Neutrophil (primary cell): Measurements from ENCODE around the gene STX17.
"Not testable (repeated sequence)": the region's sequence is repeated elsewhere in the genome, so short reads cannot be mapped to it uniquely, and the experiment has no call there.

Source experiments
- H3K27ac ChIP-seq: fragments of 200-600 bp; sonication (generic); 2 replicates; pipeline ENCODE4 v1.5.1; 2016; ENCODE audit warnings: mild to moderate bottlenecking, moderate library complexity
- H3K27me3 ChIP-seq: fragments of 200-600 bp; sonication (generic); 2 replicates; pipeline ENCODE4 v1.6.0; 2016; ENCODE audit warnings: mild to moderate bottlenecking
- H3K36me3 ChIP-seq: fragments of 200-600 bp; sonication (generic); 2 replicates; pipeline ENCODE4 v1.5.1; 2017
- H3K4me1 ChIP-seq, 2 experiments: fragments of 200-600 bp in 1 of 2; sonication (generic) in 1 of 2; 1 replicate in 1 of 2; 2 replicates in 1 of 2; pipeline versions ENCODE4 v1.5.1 to v1.6.1; 2013 to 2016; ENCODE audit warnings: low read depth in 1 of 2, low read length in 1 of 2, mild to moderate bottlenecking in 1 of 2, moderate library complexity in 1 of 2; ENCODE audit not compliant: control insufficient read depth in 1 of 2, insufficient read depth in 1 of 2
- H3K4me3 ChIP-seq, 2 experiments: fragments of 200-600 bp in 1 of 2; sonication (generic) in 1 of 2; 1 replicate in 1 of 2; 2 replicates in 1 of 2; pipeline ENCODE4 v1.5.1; 2013 to 2016; ENCODE audit warnings: low read depth in 1 of 2, low read length in 1 of 2, mild to moderate bottlenecking in 1 of 2, moderate library complexity in 1 of 2
- H3K9me3 ChIP-seq: fragments of 200-600 bp; sonication (generic); 2 replicates; pipeline ENCODE4 v1.5.1; 2016
- TF ChIP-seq, protein P1 (sequence below): fragments of 200-600 bp; sonication (generic); IDR thresholded peaks from 2 replicates; pipeline ENCODE4 v1.5.1; 2016; ENCODE audit warnings: antibody characterized with exemption

STX17 gene

DNA sequence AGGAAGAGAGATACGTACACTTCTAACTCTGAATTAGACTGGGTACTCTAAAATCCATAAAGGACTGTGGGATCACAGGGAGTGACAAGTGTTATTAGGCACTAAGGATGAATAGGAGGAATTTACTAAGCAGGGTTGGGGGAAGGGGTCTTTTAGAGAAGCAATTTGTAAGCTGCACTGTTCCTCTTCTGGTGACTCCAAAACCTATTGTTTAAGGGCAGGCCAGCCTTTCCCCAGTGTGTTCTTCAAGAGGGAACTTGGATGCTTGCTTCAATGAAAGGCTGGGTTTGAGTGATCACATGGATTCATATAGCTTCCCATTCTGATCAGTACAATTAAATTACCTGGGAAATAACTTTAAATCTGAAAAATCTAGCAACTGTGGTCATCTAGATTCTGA, 71.8 kb downstream of the STX17 start:
- Histone ChIP-seq H3K4me3 (no peak overlapping the region), H3K4me1 (no peaks in the 10 kb centered on the region), H3K9me3 (no peaks in the 10 kb centered on the region), H3K27ac (no peak overlapping the region), H3K36me3 (peaks cover 20% of the 10 kb centered on the region), H3K27me3 (no peaks in the 10 kb centered on the region)
- TF ChIP-seq, protein P1, sequence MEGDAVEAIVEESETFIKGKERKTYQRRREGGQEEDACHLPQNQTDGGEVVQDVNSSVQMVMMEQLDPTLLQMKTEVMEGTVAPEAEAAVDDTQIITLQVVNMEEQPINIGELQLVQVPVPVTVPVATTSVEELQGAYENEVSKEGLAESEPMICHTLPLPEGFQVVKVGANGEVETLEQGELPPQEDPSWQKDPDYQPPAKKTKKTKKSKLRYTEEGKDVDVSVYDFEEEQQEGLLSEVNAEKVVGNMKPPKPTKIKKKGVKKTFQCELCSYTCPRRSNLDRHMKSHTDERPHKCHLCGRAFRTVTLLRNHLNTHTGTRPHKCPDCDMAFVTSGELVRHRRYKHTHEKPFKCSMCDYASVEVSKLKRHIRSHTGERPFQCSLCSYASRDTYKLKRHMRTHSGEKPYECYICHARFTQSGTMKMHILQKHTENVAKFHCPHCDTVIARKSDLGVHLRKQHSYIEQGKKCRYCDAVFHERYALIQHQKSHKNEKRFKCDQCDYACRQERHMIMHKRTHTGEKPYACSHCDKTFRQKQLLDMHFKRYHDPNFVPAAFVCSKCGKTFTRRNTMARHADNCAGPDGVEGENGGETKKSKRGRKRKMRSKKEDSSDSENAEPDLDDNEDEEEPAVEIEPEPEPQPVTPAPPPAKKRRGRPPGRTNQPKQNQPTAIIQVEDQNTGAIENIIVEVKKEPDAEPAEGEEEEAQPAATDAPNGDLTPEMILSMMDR = no peak

DNA sequence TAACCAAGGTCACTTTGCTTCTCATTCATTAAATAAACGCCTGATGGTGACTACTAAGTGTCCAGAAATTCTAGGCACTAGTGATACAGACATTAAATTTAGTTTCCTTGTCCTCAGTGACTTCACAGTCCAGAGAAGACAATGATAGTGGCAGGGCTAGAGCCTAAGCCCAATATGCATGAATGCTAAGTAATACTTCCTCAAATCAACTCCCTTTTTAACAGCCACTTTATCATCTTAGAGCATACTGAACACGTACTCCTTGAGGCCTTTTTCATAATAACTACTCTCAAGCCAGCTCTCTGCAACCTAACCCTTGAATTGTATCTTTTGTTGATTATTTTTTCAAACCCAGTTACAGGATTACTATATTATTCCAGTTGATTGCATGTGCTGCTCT, 74.1 kb downstream of the STX17 start:
- H3K27me3 ChIP-seq = no peaks in the 10 kb centered on the region
- no peak overlapping the region for H3K4me3 ChIP-seq
- H3K4me1 ChIP-seq = no peaks in the 10 kb centered on the region
- H3K36me3 ChIP-seq = peaks cover 32% of the 10 kb centered on the region
- H3K27ac ChIP-seq = no peak overlapping the region
- no peaks in the 10 kb centered on the region for H3K9me3 ChIP-seq
- TF ChIP-seq, protein P1 = no peak

DNA sequence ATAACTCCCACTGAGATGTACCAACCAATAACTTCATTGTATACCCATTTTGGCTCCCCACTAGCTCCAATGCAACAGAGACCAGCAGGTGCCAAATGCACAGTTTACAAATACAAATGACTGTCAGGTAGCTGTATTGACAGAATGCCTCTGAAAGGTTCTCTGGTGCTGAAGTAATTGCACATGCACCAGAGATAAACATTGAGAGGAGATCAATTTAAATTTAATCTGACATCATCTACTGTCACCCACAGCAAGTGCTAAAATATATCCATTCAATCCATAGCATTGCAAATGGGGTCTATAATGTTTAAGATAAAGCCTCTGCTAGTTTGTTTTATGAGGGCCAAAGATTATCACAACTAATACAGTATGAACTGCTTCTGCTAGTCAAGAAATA, 80.2 kb downstream of the STX17 start:
- no peak overlapping the region for H3K4me3 ChIP-seq
- H3K9me3 ChIP-seq = no peaks in the 10 kb centered on the region
- H3K27me3 ChIP-seq = no peaks in the 10 kb centered on the region
- no peaks in the 10 kb centered on the region for H3K4me1 ChIP-seq
- TF ChIP-seq, protein P1 = no peak
- H3K27ac ChIP-seq = no peak overlapping the region
- H3K36me3 ChIP-seq = peaks cover 18% of the 10 kb centered on the region

DNA sequence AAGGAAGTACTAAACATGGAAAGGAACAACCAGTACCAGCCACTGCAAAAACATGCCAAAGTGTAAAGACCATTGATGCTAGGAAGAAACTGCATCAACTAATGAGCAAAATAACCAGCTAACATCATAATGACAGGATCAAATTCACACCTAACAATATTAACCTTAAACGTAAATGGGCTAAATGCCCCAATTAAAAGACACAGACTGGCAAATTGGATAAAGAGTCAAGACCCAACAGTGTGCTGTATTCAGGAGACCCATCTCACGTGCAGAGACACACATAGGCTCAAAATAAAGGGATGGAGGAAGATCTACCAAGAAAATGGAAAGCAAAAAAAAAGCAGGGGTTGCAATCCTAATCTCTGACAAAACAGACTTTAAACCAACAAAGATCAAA, 84.1 kb downstream of the STX17 start:
- not testable (repeated sequence) for H3K27me3 ChIP-seq

DNA sequence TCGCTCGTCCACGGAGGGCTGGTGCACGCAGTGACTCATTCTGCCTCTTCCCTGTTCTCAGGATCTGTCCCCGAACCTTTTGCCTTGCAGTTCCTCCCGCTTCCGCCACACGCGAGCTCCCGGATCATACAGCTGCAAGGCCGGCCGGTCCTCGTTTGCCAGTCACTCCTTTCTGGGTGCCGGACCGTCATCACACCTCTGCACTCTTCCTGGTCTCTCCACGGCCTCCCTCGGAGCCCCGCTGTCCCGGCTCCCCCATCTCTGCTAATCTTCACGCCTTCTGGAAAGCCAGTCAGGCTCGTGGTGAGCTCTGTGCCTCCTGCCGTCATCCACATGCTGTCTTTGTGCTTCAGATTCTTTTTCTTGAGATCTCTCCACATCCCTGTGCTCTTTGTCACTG, 91.8 kb downstream of the STX17 start:
- Histone ChIP-seq H3K27me3 (no peaks in the 10 kb centered on the region), H3K36me3 (peaks cover 5% of the 10 kb centered on the region), H3K4me1 (no peaks in the 10 kb centered on the region), H3K4me3 (no peak overlapping the region), H3K27ac (no peak overlapping the region), H3K9me3 (no peaks in the 10 kb centered on the region)
- TF ChIP-seq, protein P1 = no peak

More for the DNA sequence above, 84.1 kb downstream of the STX17 start:
- H3K4me1 ChIP-seq, H3K36me3 ChIP-seq, H3K4me3 ChIP-seq, H3K27ac ChIP-seq, H3K9me3 ChIP-seq: not testable (repeated sequence)

DNA sequence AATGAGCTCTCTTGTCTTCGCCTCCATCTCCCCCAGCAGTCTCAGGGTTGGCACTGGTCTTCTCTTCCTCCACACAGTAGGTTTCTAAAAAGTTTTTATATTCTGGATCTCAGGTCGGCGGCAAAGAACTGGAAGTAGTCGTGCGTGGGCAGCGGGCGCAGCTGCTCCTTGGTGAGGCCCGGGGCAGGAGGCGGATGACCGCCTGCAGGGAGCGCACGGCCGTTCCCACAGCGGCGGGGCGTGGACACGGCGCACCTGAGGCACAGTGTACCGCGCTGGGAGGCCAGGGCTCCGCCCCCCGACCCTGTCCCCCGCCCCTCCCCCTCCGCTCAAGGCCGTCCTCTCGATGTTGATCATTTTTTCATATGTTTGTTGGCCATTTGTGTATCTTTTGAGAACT, 92.4 kb downstream of the STX17 start:
- Histone ChIP-seq H3K27me3 (no peaks in the 10 kb centered on the region), H3K36me3 (peaks cover 11% of the 10 kb centered on the region), H3K27ac (no peak overlapping the region), H3K4me1 (no peaks in the 10 kb centered on the region), H3K4me3 (no peak overlapping the region), H3K9me3 (no peaks in the 10 kb centered on the region)
- TF ChIP-seq, protein P1 = no peak
